ENCODE data around the gene LRP1.

Gene LRP1

GRCh38 chr12:57236201-57236924 lies 108.1 kb downstream of the LRP1 start:
- no peak for DNase-seq (ENCODE audit: low read depth in 3 of 3)

GRCh38 chr12:57236925-57237595 lies 108.8 kb downstream of the LRP1 start:
- DNase-seq (ENCODE audit: low read depth in 3 of 3): no peak

GRCh38 chr12:57237596-57237931 lies 109.3 kb downstream of the LRP1 start:
- DNase-seq (ENCODE audit: low read depth in 3 of 3): no peak

- DNase-seq (ENCODE audit: low read depth in 3 of 3): no peak
Measured at GRCh38 chr12:57237932-57238853, 109.9 kb downstream of the LRP1 start.

GRCh38 chr12:57238854-57239554 lies 110.7 kb downstream of the LRP1 start:
- DNase-seq (ENCODE audit: low read depth in 3 of 3): peak; percentile 73 to 88 (median 81)

GRCh38 chr12:57239587-57240065 lies 111.3 kb downstream of the LRP1 start:
- no peak for DNase-seq (ENCODE audit: low read depth in 3 of 3)

- DNase-seq (ENCODE audit: low read depth in 3 of 3): peak; percentile 51 to 74 (median 61)
Measured at GRCh38 chr12:57240066-57240921, 112.0 kb downstream of the LRP1 start.

- DNase-seq (ENCODE audit: low read depth in 3 of 3): no peak
Measured at GRCh38 chr12:57240926-57241401, 112.7 kb downstream of the LRP1 start.

- no peak for DNase-seq (ENCODE audit: low read depth in 3 of 3)
Measured at GRCh38 chr12:57241402-57242310, 113.4 kb downstream of the LRP1 start.

- DNase-seq (ENCODE audit: low read depth in 3 of 3): no peak
Measured at GRCh38 chr12:57242329-57242690, 114.0 kb downstream of the LRP1 start.

- peak in 2 of 3 experiments; percentile 40 to 72 for DNase-seq (ENCODE audit: low read depth in 3 of 3)
Measured at GRCh38 chr12:57242691-57243454, 114.6 kb downstream of the LRP1 start.

- peak; percentile 64 to 85 (median 70) for DNase-seq (ENCODE audit: low read depth in 3 of 3)
Measured at GRCh38 chr12:57243521-57244311, 115.4 kb downstream of the LRP1 start.

GRCh38 chr12:57244312-57244696 lies 116.0 kb downstream of the LRP1 start:
- DNase-seq (ENCODE audit: low read depth in 3 of 3): no peak

- no peak for DNase-seq (ENCODE audit: low read depth in 3 of 3)
Measured at GRCh38 chr12:57247041-57247440, 118.8 kb downstream of the LRP1 start.

- DNase-seq (ENCODE audit: low read depth in 3 of 3): no peak
Measured at GRCh38 chr12:57248934-57249742, 120.9 kb downstream of the LRP1 start.

GRCh38 chr12:57250541-57250940 lies 122.3 kb downstream of the LRP1 start:
- DNase-seq (ENCODE audit: low read depth in 3 of 3): no peak

- DNase-seq (ENCODE audit: low read depth in 3 of 3): no peak
Measured at GRCh38 chr12:57250956-57251355, 122.7 kb downstream of the LRP1 start, which contains the start of gene STAC3. Gene STAC3, minus strand, starts transcription at chr12:57251187. Its CDS starts 1,551 bp downstream, at chr12:57249636.
